Upper lobe of left lung (tissue), 4 donors: Measurements from ENCODE around the gene PRKCE.

Experiments
- CTCF ChIP-seq, 6 experiments: fragments of 450-650 bp in 4 of 6; fragments of 200-600 bp in 2 of 6; sonication (generic) in 2 of 6; IDR thresholded peaks; one replicate each; pipeline ENCODE4 v1.5.1; 2016 to 2019; ENCODE audit warnings: antibody characterized with exemption in 6 of 6
- EP300 ChIP-seq, 4 donors: sonication (generic); formaldehyde crosslinking; IDR thresholded peaks; one replicate each; pipeline ENCODE4 v1.5.1; 2017; ENCODE audit warnings: antibody characterized with exemption in 4 of 4, control low read depth in 2 of 4
- POLR2A ChIP-seq, 4 donors: fragments of 450-650 bp; IDR thresholded peaks; one replicate each; pipeline ENCODE4 v1.5.1; 2016 to 2017; ENCODE audit warnings: antibody characterized with exemption in 4 of 4, mild to moderate bottlenecking in 2 of 4
- POLR2AphosphoS5 ChIP-seq, 2 donors: sonication (generic); formaldehyde crosslinking; IDR thresholded peaks; one replicate each; pipeline ENCODE4 v1.5.1; 2017; ENCODE audit warnings: antibody characterized with exemption in 2 of 2

DNA sequence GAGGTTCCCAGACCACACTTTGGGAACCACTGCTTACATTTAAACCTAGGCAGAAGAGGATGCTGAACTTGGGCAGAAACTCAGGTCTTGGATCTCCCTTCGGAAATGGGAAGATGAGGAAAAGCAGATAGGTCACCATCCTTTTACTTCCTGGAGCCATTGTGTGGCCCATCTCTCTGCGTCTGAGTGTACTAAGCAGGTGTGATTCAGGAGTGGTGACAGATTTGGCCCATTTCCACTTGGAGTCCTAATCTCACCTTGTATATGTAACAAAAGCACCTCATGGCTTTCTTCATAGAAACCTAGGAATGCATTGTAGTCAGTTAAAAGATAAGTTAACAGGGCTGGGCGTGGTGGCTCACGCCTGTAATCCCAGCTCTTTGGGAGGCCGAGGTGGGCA, 71.0 kb downstream of the PRKCE start:
- no peak for TF ChIP-seq EP300 (IDR thresholded peaks at IDR 0.05)
- no peak for TF ChIP-seq CTCF (IDR thresholded peaks at IDR 0.05)
- TF ChIP-seq POLR2AphosphoS5 (IDR thresholded peaks at IDR 0.05), result no peak
- no peak for TF ChIP-seq POLR2A (IDR thresholded peaks at IDR 0.05)
